Thyroid gland (tissue), 4 donors: ENCODE data around the gene SIX3.

Source experiments
- CTCF ChIP-seq, 6 experiments: fragments of 200-600 bp in 3 of 6; fragments of 450-650 bp in 3 of 6; sonication (generic) in 3 of 6; IDR thresholded peaks; one replicate each; pipeline ENCODE4 v1.5.1; 2016 to 2019; ENCODE audit warnings: antibody characterized with exemption in 6 of 6, mild to moderate bottlenecking in 2 of 6, inconsistent platforms in 1 of 6, moderate library complexity in 1 of 6
- POLR2A ChIP-seq, 2 donors: fragments of 450-650 bp; IDR thresholded peaks; one replicate each; pipeline ENCODE4 v1.6.1; 2017; ENCODE audit warnings: antibody characterized with exemption in 2 of 2, mild to moderate bottlenecking in 2 of 2, moderate library complexity in 1 of 2

DNA sequence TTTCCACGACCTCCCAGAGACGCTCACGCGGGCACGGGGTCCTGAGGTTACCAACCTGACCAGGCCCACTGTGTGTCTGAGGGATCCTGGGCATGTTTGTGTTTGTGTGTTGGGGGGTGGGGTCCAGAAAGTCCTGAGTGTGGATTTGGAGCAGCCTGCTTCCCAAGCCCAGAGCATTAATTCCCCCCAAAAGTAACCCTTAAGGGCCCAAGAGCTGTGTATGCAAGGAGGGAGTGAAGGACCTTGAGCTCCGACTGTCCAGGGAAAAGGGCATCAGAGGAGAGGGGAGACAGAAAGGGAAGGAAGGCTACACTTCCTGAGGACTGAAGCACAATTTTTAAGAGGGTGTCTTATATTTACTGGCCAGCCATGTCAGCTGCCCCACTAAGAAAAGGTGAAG, 5.2 kb upstream of the SIX3 start:
- no peak for TF ChIP-seq CTCF (IDR thresholded peaks at IDR 0.05)
- TF ChIP-seq POLR2A (IDR thresholded peaks at IDR 0.05): no peak
